ENCODE results near the gene NUDT1.

- TF ChIP-seq ZBTB7A (IDR thresholded peaks at IDR 0.05; ENCODE audit: low read depth) (no peak), MAX (IDR thresholded peaks at IDR 0.05) (no peak), EGR1 (IDR thresholded peaks at IDR 0.05) (no peak), CREB1 (IDR thresholded peaks at IDR 0.05; ENCODE audit: low read depth) (no peak), CEBPB (IDR thresholded peaks at IDR 0.05) (no peak), TEAD4 (IDR thresholded peaks at IDR 0.05) (no peak), EP300 (IDR thresholded peaks at IDR 0.05; ENCODE audit: borderline replicate concordance) (no peak), TAF1 (IDR thresholded peaks at IDR 0.05; ENCODE audit: low read depth) (no peak), RAD21 (IDR thresholded peaks at IDR 0.05; ENCODE audit: low read depth) (no peak), YY1 (IDR thresholded peaks at IDR 0.05; ENCODE audit: low read depth) (no peak), REST (IDR thresholded peaks at IDR 0.05; ENCODE audit: low read depth) (no peak), NFIC (IDR thresholded peaks at IDR 0.05) (no peak), FOXM1 (IDR thresholded peaks at IDR 0.05; ENCODE audit: borderline replicate concordance, low read depth) (no peak)
- TF ChIP-seq, protein P1, sequence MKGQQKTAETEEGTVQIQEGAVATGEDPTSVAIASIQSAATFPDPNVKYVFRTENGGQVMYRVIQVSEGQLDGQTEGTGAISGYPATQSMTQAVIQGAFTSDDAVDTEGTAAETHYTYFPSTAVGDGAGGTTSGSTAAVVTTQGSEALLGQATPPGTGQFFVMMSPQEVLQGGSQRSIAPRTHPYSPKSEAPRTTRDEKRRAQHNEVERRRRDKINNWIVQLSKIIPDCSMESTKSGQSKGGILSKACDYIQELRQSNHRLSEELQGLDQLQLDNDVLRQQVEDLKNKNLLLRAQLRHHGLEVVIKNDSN (IDR thresholded peaks at IDR 0.05): no peak
Measured at GRCh38 chr7:2214636-2215035, 27.4 kb upstream of the NUDT1 start.

Measured in Ishikawa (cell line).